Smooth muscle cell (in vitro differentiated cells): ENCODE data around the gene FANCE. TPM values are rescaled to one million over a fixed set of nuclear protein-coding genes. Genes with fewer than 3 reads are reported as not detected.

ENCODE experiments used
- DNase-seq: peaks from one replicate; lab custom pipeline; 2025; ENCODE audit not compliant: unreplicated experiment; lab: John Stamatoyannopoulos, UW
- H2AFZ ChIP-seq: fragments of 200-600 bp; sonication (generic); 2 replicates; pipeline ENCODE4 v1.6.0; 2016; ENCODE audit warnings: antibody characterized with exemption, low read depth, mild to moderate bottlenecking
- H3F3A ChIP-seq: fragments of 200-600 bp; sonication (generic); 2 replicates; pipeline ENCODE4 v1.6.0; 2017; ENCODE audit warnings: antibody characterized with exemption, low read depth
- H3K27ac ChIP-seq: fragments of 200-600 bp; sonication (generic); 2 replicates; pipeline ENCODE4 v1.5.1; 2016; ENCODE audit warnings: low read depth, mild to moderate bottlenecking
- H3K27me3 ChIP-seq: fragments of 200-600 bp; sonication (generic); 2 replicates; pipeline ENCODE4 v1.6.1; 2016; ENCODE audit warnings: low read depth, mild to moderate bottlenecking
- H3K36me3 ChIP-seq: fragments of 200-600 bp; sonication (generic); 2 replicates; pipeline ENCODE4 v1.5.1; 2016; ENCODE audit warnings: low read depth
- H3K4me1 ChIP-seq: fragments of 200-600 bp; sonication (generic); 2 replicates; pipeline ENCODE4 v1.5.1; 2016; ENCODE audit warnings: low read depth
- H3K4me2 ChIP-seq: fragments of 200-600 bp; sonication (generic); 2 replicates; pipeline ENCODE4 v1.6.0; 2016; ENCODE audit warnings: mild to moderate bottlenecking
- H3K4me3 ChIP-seq: fragments of 200-600 bp; sonication (generic); 2 replicates; pipeline ENCODE4 v1.5.1; 2016; ENCODE audit warnings: mild to moderate bottlenecking
- H3K79me2 ChIP-seq: fragments of 200-600 bp; sonication (generic); 2 replicates; pipeline ENCODE4 v1.6.0; 2016; ENCODE audit warnings: low read depth, mild to moderate bottlenecking
- H3K9ac ChIP-seq: fragments of 200-600 bp; sonication (generic); 2 replicates; pipeline ENCODE4 v1.6.0; 2016; ENCODE audit warnings: low read depth
- H3K9me3 ChIP-seq: fragments of 200-600 bp; sonication (generic); replicated peaks from 2 replicates; pipeline ENCODE4 v1.5.1; 2016; ENCODE audit warnings: low read depth
- H4K20me1 ChIP-seq: fragments of 200-600 bp; sonication (generic); 2 replicates; pipeline ENCODE4 v1.6.0; 2016; ENCODE audit warnings: low read depth
- CTCF ChIP-seq: fragments of 200-600 bp; sonication (generic); IDR thresholded peaks from 2 replicates; pipeline ENCODE4 v1.5.1; 2017; ENCODE audit warnings: borderline replicate concordance, mild to moderate bottlenecking, antibody characterized with exemption; ENCODE audit not compliant: insufficient read depth, poor library complexity, severe bottlenecking
- WGBS: methylation state at CpG from one replicate; pipeline ENCODE4 v1.1.7; 2016; ENCODE audit warnings: low lambda C conversion rate; 5-methylcytosine and 5-hydroxymethylcytosine counted together
- polyA plus RNA-seq: library from polyadenylated mRNA; unstranded; fragments of >200 nt; fragmentation: Nextera tagmentation; extraction: Ambion mirVana; gene quantifications from 2 replicates; pipeline ENCODE4 v1.2.1, GENCODE V29; 2016
- total RNA-seq: library from RNA; depleted of rRNA; stranded (reverse); fragments of >200 nt; gene quantifications from 2 replicates; pipeline ENCODE4 v1.2.3, GENCODE V29; 2014

FANCE gene
- total and polyA plus RNA-seq, 2 experiments from 2014 or later = 3.6 to 5.6 TPM

GRCh38 chr6:35476004-35476403 is 23.9 kb downstream of the FANCE start:
- TF ChIP-seq CTCF = no peak
- 95% methylated on average over 14 of the region's 14 CpGs for WGBS

DNA sequence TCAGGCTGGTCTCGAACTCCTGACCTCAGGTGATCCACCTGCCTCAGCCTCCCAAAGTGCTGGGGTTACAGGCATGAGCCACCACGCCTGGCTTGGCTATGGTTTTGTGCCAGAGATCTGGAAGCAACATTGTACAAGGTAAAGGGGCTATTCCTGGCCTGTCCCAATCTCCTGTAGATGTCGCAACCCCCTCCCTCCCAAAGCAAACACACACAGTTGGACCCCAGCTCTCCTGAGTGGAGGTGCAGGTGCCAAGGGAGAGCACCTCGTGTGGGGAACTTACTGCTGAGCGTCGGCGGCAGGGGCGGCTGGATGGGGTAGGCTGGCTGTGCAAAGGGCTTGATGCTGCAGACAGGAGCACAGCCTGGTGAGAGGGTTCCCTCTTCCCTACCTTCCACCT is 24.9 kb downstream of the FANCE start:
- no peak overlapping the region for H2AFZ ChIP-seq
- H3K4me1 ChIP-seq = no peaks in the 10 kb centered on the region
- H3K79me2 ChIP-seq = peaks cover 3% of the 10 kb centered on the region
- H3K36me3 ChIP-seq = peaks cover 4% of the 10 kb centered on the region
- no peak overlapping the region for H3K9ac ChIP-seq
- no peak overlapping the region for H3K4me2 ChIP-seq
- DNase-seq = no peak
- H3K27ac ChIP-seq = no peak overlapping the region
- over 99% methylated on average over 8 of the region's 8 CpGs for WGBS
- no peak overlapping the region for H3K4me3 ChIP-seq
- H3K27me3 ChIP-seq = no peaks in the 10 kb centered on the region
- H3F3A ChIP-seq = peaks cover 13% of the 10 kb centered on the region
- H3K9me3 ChIP-seq = no peaks in the 10 kb centered on the region
- H4K20me1 ChIP-seq = peaks cover 44% of the 10 kb centered on the region
- no peak for TF ChIP-seq CTCF

More at GRCh38 chr6:35476004-35476403, 23.9 kb downstream of the FANCE start:
- no peak overlapping the region for H3K27ac ChIP-seq
- peaks cover under 1% of the 10 kb centered on the region for H3K4me1 ChIP-seq
- H3K4me3 ChIP-seq = no peak overlapping the region
- H4K20me1 ChIP-seq = peaks cover 44% of the 10 kb centered on the region
- peaks cover under 1% of the 10 kb centered on the region for H3K79me2 ChIP-seq
- H2AFZ ChIP-seq = no peak overlapping the region
- H3F3A ChIP-seq = peaks cover 20% of the 10 kb centered on the region
- DNase-seq = no peak
- H3K27me3 ChIP-seq = no peaks in the 10 kb centered on the region
- H3K36me3 ChIP-seq = peaks cover 4% of the 10 kb centered on the region
- H3K9ac ChIP-seq = no peak overlapping the region
- H3K9me3 ChIP-seq = no peaks in the 10 kb centered on the region
- H3K4me2 ChIP-seq = no peak overlapping the region

- no peak for DNase-seq
- H3K4me3 ChIP-seq = no peak overlapping the region
- TF ChIP-seq CTCF = no peak
- no peak overlapping the region for H3K4me2 ChIP-seq
- H3K27me3 ChIP-seq = no peaks in the 10 kb centered on the region
- H3K4me1 ChIP-seq = no peaks in the 10 kb centered on the region
- no peak overlapping the region for H2AFZ ChIP-seq
- peaks cover 4% of the 10 kb centered on the region for H3K79me2 ChIP-seq
- peaks cover 7% of the 10 kb centered on the region for H3F3A ChIP-seq
- no peaks in the 10 kb centered on the region for H3K9me3 ChIP-seq
- no peak overlapping the region for H3K9ac ChIP-seq
- 96% methylated on average over 5 of the region's 5 CpGs for WGBS
- H3K36me3 ChIP-seq = peaks cover 4% of the 10 kb centered on the region
- no peak overlapping the region for H3K27ac ChIP-seq
- peaks cover 44% of the 10 kb centered on the region for H4K20me1 ChIP-seq
These were observed 25.5 kb downstream of the FANCE start for GRCh38 chr6:35477551-35478179.

- H3K4me3 ChIP-seq = no peak overlapping the region
- H3K4me1 ChIP-seq = no peaks in the 10 kb centered on the region
- H3K79me2 ChIP-seq = peaks cover 7% of the 10 kb centered on the region
- H3K9me3 ChIP-seq = no peaks in the 10 kb centered on the region
- no peak overlapping the region for H3K9ac ChIP-seq
- H3K27me3 ChIP-seq = no peaks in the 10 kb centered on the region
- no peak overlapping the region for H3K4me2 ChIP-seq
- no peak overlapping the region for H3K27ac ChIP-seq
- no peak overlapping the region for H2AFZ ChIP-seq
- DNase-seq = no peak
- H3F3A ChIP-seq = peaks cover 7% of the 10 kb centered on the region
- peaks cover 4% of the 10 kb centered on the region for H3K36me3 ChIP-seq
- WGBS = 99% methylated on average over 7 of the region's 7 CpGs
- no peak for TF ChIP-seq CTCF
- H4K20me1 ChIP-seq = peaks cover 43% of the 10 kb centered on the region
These were observed 26.1 kb downstream of the FANCE start for GRCh38 chr6:35478259-35478658.
